IMR-90 (cell line): ENCODE measurements around the gene LRRTM4. TPM values are rescaled to one million over a fixed set of nuclear protein-coding genes. Genes with fewer than 3 reads are reported as not detected.

Experiments used
- ATAC-seq: fragments of 200-7000 bp; cut with Tn5 transposase; 2 replicates; pipeline ENCODE4 v1.9.1; 2020; ENCODE audit warnings: low read depth, mild to moderate bottlenecking, moderate library complexity
- BruUV-seq: library from RNA; stranded (reverse); fragments of 400-500 nt; replicated peaks from 2 replicates; lab custom pipeline; 2021; lab: Mats Ljungman, UMichigan
- CTCF ChIA-PET: fragments of 300-600 bp; formaldehyde crosslinking; extraction: SDS; loops from one replicate; lab custom pipeline; 2021; ENCODE audit warnings: antibody characterized with exemption; lab: Yijun Ruan, JAX
- POLR2A ChIA-PET: fragments of 300-600 bp; sonication (Branson Sonifier 250); formaldehyde crosslinking; loops from one replicate; lab custom pipeline; 2022; ENCODE audit warnings: antibody characterized with exemption; ENCODE audit not compliant: unreplicated experiment; lab: Charles Lee
- DNase-seq: peaks from one replicate; pipeline ENCODE4 v3.0.0; 2013
- H2AFZ ChIP-seq: replicated peaks from 2 replicates; pipeline ENCODE3; 2013; ENCODE audit warnings: low read length, mild to moderate bottlenecking; ENCODE audit not compliant: poor library complexity
- H2AK5ac ChIP-seq: 2 replicates; pipeline ENCODE4 v1.6.1; 2013; ENCODE audit warnings: low read depth, low read length, inconsistent platforms
- H2AK9ac ChIP-seq: replicated peaks from 2 replicates; pipeline ENCODE3; 2013; ENCODE audit warnings: mild to moderate bottlenecking, low read depth, low read length, moderate library complexity; ENCODE audit not compliant: poor library complexity
- H2BK120ac ChIP-seq: 2 replicates; pipeline ENCODE4 v1.6.1; 2013; ENCODE audit warnings: low read depth, low read length, inconsistent platforms
- H2BK15ac ChIP-seq: 3 replicates; pipeline ENCODE4 v1.6.1; 2013; ENCODE audit warnings: low read depth, low read length, inconsistent platforms
- H2BK20ac ChIP-seq: 2 replicates; pipeline ENCODE4 v1.6.1; 2013; ENCODE audit warnings: low read depth, mild to moderate bottlenecking, inconsistent platforms, low read length, moderate library complexity
- H2BK5ac ChIP-seq: 2 replicates; pipeline ENCODE4 v1.6.1; 2013; ENCODE audit warnings: mild to moderate bottlenecking, low read depth, low read length, inconsistent platforms; ENCODE audit not compliant: poor library complexity, severe bottlenecking
- H3K14ac ChIP-seq: replicated peaks from 2 replicates; pipeline ENCODE4 v1.6.1; 2013; ENCODE audit warnings: low read depth, low read length, inconsistent platforms
- H3K18ac ChIP-seq: 2 replicates; pipeline ENCODE4 v1.6.1; 2013; ENCODE audit warnings: low read depth, low read length, control low read depth
- H3K23ac ChIP-seq: 2 replicates; pipeline ENCODE4 v1.6.1; 2013; ENCODE audit warnings: low read depth, low read length, inconsistent platforms
- H3K27ac ChIP-seq: 2 replicates; pipeline ENCODE4 v1.5.1; 2013; ENCODE audit warnings: mild to moderate bottlenecking, control low read depth, low read length; ENCODE audit not compliant: insufficient read depth
- H3K27me3 ChIP-seq: 2 replicates; pipeline ENCODE4 v1.6.1; 2013; ENCODE audit warnings: low read length; ENCODE audit not compliant: control insufficient read depth, insufficient read depth
- H3K36me3 ChIP-seq: 2 replicates; pipeline ENCODE4 v1.6.1; 2013; ENCODE audit warnings: low read length, mixed read lengths; ENCODE audit not compliant: control insufficient read depth, insufficient read depth
- H3K4ac ChIP-seq: 2 replicates; pipeline ENCODE4 v1.6.1; 2013; ENCODE audit warnings: low read depth, low read length, inconsistent platforms
- H3K4me1 ChIP-seq: 2 replicates; pipeline ENCODE4 v1.6.1; 2013; ENCODE audit warnings: low read length, mixed read lengths; ENCODE audit not compliant: control insufficient read depth, insufficient read depth
- H3K4me2 ChIP-seq: 2 replicates; pipeline ENCODE4 v1.6.1; 2013; ENCODE audit warnings: low read depth, mild to moderate bottlenecking, control low read depth, low read length, moderate library complexity
- H3K4me3 ChIP-seq: 2 replicates; pipeline ENCODE4 v1.5.1; 2013; ENCODE audit warnings: low read depth, mild to moderate bottlenecking, control low read depth, low read length, moderate library complexity; ENCODE audit not compliant: insufficient read depth
- H3K56ac ChIP-seq: 2 replicates; pipeline ENCODE4 v1.6.1; 2013; ENCODE audit warnings: low read length, inconsistent platforms; ENCODE audit not compliant: insufficient read depth; ENCODE audit errors: extremely low read depth
- H3K79me1 ChIP-seq, 2 experiments: 2 replicates each; pipeline ENCODE4 v1.6.1; 2013; ENCODE audit warnings: low read length in 2 of 2, inconsistent platforms in 1 of 2, low read depth in 1 of 2
- H3K9ac ChIP-seq: 2 replicates; pipeline ENCODE4 v1.6.1; 2013; ENCODE audit warnings: low read depth, low read length, control low read depth
- H3K9me1 ChIP-seq: 2 replicates; pipeline ENCODE4 v1.6.1; 2013; ENCODE audit warnings: low read length, inconsistent platforms; ENCODE audit not compliant: insufficient read depth
- H3K9me3 ChIP-seq: 2 replicates; pipeline ENCODE4 v1.6.1; 2013; ENCODE audit warnings: low read length; ENCODE audit not compliant: control insufficient read depth, insufficient read depth
- H4K20me1 ChIP-seq: 2 replicates; pipeline ENCODE4 v1.6.1; 2013; ENCODE audit warnings: low read length, inconsistent platforms; ENCODE audit not compliant: insufficient read depth
- H4K5ac ChIP-seq: 2 replicates; pipeline ENCODE4 v1.6.1; 2013; ENCODE audit warnings: mild to moderate bottlenecking, low read depth, low read length, control low read depth
- H4K8ac ChIP-seq, 2 experiments: 2 replicates each; pipeline ENCODE4 v1.6.1; 2013; ENCODE audit warnings: low read depth in 2 of 2, low read length in 2 of 2, control low read depth in 1 of 2, inconsistent platforms in 1 of 2
- H4K91ac ChIP-seq: 2 replicates; pipeline ENCODE4 v1.6.1; 2013; ENCODE audit warnings: low read depth, low read length, inconsistent platforms; ENCODE audit not compliant: insufficient read depth
- CHD1 ChIP-seq: IDR thresholded peaks from 2 replicates; pipeline ENCODE4 v1.6.1; 2012; ENCODE audit warnings: low read depth, low read length, improper control_type of control experiment
- ELK1 ChIP-seq: fragments of 150-350 bp; IDR thresholded peaks from 2 replicates; pipeline ENCODE4 v1.6.1; 2016; ENCODE audit warnings: low read depth, mild to moderate bottlenecking, low read length, moderate library complexity, borderline replicate concordance
- USF2 ChIP-seq: fragments of 150-350 bp; IDR thresholded peaks from 2 replicates; pipeline ENCODE4 v1.6.1; 2017; ENCODE audit warnings: mild to moderate bottlenecking, antibody characterized with exemption, low read length, low read depth
- WGBS, 2 experiments: methylation state at CpG; one replicate each; pipeline versions ENCODE4 v1.1.5 to v1.1.7; 2013; ENCODE audit warnings: missing lambda C conversion rate in 2 of 2; ENCODE audit not compliant: insufficient read length in 1 of 2; ENCODE audit errors: extremely low coverage in 2 of 2; 5-methylcytosine and 5-hydroxymethylcytosine counted together
- dilution Hi-C: fragments of 300-500 bp; cut with HindIII; formaldehyde crosslinking; loops from one replicate; pipeline ENCODE4 v1.14.3; 2018; ENCODE audit warnings: low sequenced_read_pairs; ENCODE audit not compliant: unreplicated experiment
- in situ Hi-C: fragments of 300-500 bp; cut with MboI; formaldehyde crosslinking; loops from 3 replicates; pipeline ENCODE4 v1.14.3; 2019; ENCODE audit warnings: low sequenced_read_pairs, inconsistent platforms, mixed read lengths
- intact Hi-C: fragments of 100-400 bp; cut with micrococcal nuclease; formaldehyde crosslinking; loops from 2 replicates; pipeline ENCODE4 v1.10.0; 2022
- polyA plus RNA-seq, 3 experiments: library from polyadenylated mRNA; depleted of rRNA; stranded (reverse); fragments of >200 nt; gene quantifications; 2 replicates each; pipeline ENCODE4 v1.2.3, GENCODE V29; 2012; ENCODE audit warnings: low replicate concordance in 1 of 3
- total RNA-seq: library from RNA; depleted of rRNA; stranded (reverse); fragments of >200 nt; gene quantifications from 2 replicates; pipeline ENCODE4 v1.2.3, GENCODE V29; 2012

LRRTM4 gene
- total and polyA plus RNA-seq, 2 of the 4 experiments (the other 2 are of a cell fraction), result not detected

- Histone ChIP-seq H2BK15ac (no peak overlapping the region), H2AK5ac (no peak overlapping the region), H3K23ac (no peak overlapping the region), H3K9me3 (no peaks in the 10 kb centered on the region), H3K27me3 (no peaks in the 10 kb centered on the region), H3K4me3 (no peak overlapping the region), H3K36me3 (no peaks in the 10 kb centered on the region), H3K9ac (no peak overlapping the region), H2AK9ac (no peak overlapping the region), H3K4ac (no peak overlapping the region), H3K27ac (no peak overlapping the region), H2AFZ (no peak overlapping the region), H3K4me1 (no peaks in the 10 kb centered on the region), H3K79me1 (no peaks in the 10 kb centered on the region), H3K18ac (no peak overlapping the region), H4K20me1 (no peaks in the 10 kb centered on the region), H3K56ac (no peak overlapping the region), H2BK120ac (no peak overlapping the region), H4K8ac (no peak overlapping the region), H3K14ac (no peak overlapping the region), H2BK20ac (no peak overlapping the region), H3K4me2 (no peak overlapping the region), H4K91ac (no peak overlapping the region), H4K5ac (no peak overlapping the region), H2BK5ac (no peak overlapping the region), H3K9me1 (no peaks in the 10 kb centered on the region)
- no TSS peak for BruUV-seq
- TF ChIP-seq ELK1 (no peak), USF2 (no peak), CHD1 (no peak)
- intact Hi-C loops, result no loop called here
- in situ Hi-C loops, result no loop called here
- CTCF ChIA-PET, result no interaction called here
- POLR2A ChIA-PET, result no interaction called here
- no CpG with 5 or more reads among the region's 2 CpGs for WGBS, 2 experiments
- ATAC-seq, result no peak
- dilution Hi-C loops, result no loop called here
- no peak for DNase-seq
Observed at GRCh38 chr2:77086051-77086450, 436.1 kb downstream of the LRRTM4 start.
